K562 (cell line): ENCODE measurements around the gene TPPP. TPM values are rescaled to one million over a fixed set of nuclear protein-coding genes. Genes with fewer than 3 reads are reported as not detected.

ENCODE experiments used
- ELF4 ChIP-seq: fragments of 450-650 bp; formaldehyde crosslinking; IDR thresholded peaks from 2 replicates; pipeline ENCODE4 v1.4.0; 2022; ENCODE audit warnings: missing genetic modification characterization
- GTF2E2 ChIP-seq: fragments of 200-800 bp; sonication (Bioruptor generic); IDR thresholded peaks from 2 replicates; pipeline ENCODE4 v1.6.1; 2016; ENCODE audit warnings: missing genetic modification characterization, missing compliant biosample characterization
- HDAC3 ChIP-seq: fragments of 450-650 bp; IDR thresholded peaks from 2 replicates; pipeline ENCODE4 v1.6.1; 2018; ENCODE audit warnings: borderline replicate concordance, mild to moderate bottlenecking, moderate library complexity; ENCODE audit not compliant: partially characterized antibody
- JUN ChIP-seq, 2 experiments: sonication (generic) in 1 of 2; formaldehyde crosslinking in 1 of 2; IDR thresholded peaks; 2 replicates each; pipeline versions ENCODE4 v1.6.1 to v1.8.0; 2012 to 2022; ENCODE audit warnings: borderline replicate concordance in 2 of 2, mild to moderate bottlenecking in 2 of 2, improper control_type of control experiment in 1 of 2, low read depth in 1 of 2, low read length in 1 of 2, missing genetic modification reagents in 1 of 2
- MYNN ChIP-seq, 2 experiments: sonication (generic); formaldehyde crosslinking in 1 of 2; IDR thresholded peaks; 2 replicates each; pipeline versions ENCODE4 v1.5.0 to v1.6.1; 2016 to 2020; ENCODE audit warnings: antibody characterized with exemption in 1 of 2, missing genetic modification reagents in 1 of 2
- NR3C1 ChIP-seq: sonication (generic); formaldehyde crosslinking; IDR thresholded peaks from 2 replicates; pipeline ENCODE4 v1.8.1; 2022; ENCODE audit warnings: missing genetic modification reagents
- RBBP5 ChIP-seq: fragments of 200-600 bp; sonication (generic); IDR thresholded peaks from 2 replicates; pipeline ENCODE4 v1.6.1; 2012; ENCODE audit warnings: borderline replicate concordance, mild to moderate bottlenecking, low read length, control low read depth, inconsistent platforms; ENCODE audit not compliant: insufficient read depth, poor library complexity, severe bottlenecking
- SAFB2 ChIP-seq: fragments of 200-400 bp; formaldehyde crosslinking; IDR thresholded peaks from 2 replicates; pipeline ENCODE4 v1.6.1; 2018; ENCODE audit warnings: borderline replicate concordance, low read length, low read depth, moderate library complexity; ENCODE audit not compliant: severe bottlenecking
- SIX5 ChIP-seq, 2 experiments: IDR thresholded peaks; 2 replicates each; pipeline ENCODE4 v1.6.1; 2011; ENCODE audit warnings: low read length in 2 of 2, borderline replicate concordance in 1 of 2, low read depth in 1 of 2, mild to moderate bottlenecking in 1 of 2, moderate library complexity in 1 of 2; ENCODE audit not compliant: insufficient read depth in 1 of 2
- STAG1 ChIP-seq: sonication (generic); formaldehyde crosslinking; IDR thresholded peaks from 2 replicates; pipeline ENCODE4 v1.5.0; 2020; ENCODE audit warnings: missing genetic modification reagents, borderline replicate concordance
- TARDBP ChIP-seq: fragments of 450-650 bp; IDR thresholded peaks from 2 replicates; pipeline ENCODE4 v1.6.1; 2016
- TEAD2 ChIP-seq: fragments of 450-650 bp; IDR thresholded peaks from 2 replicates; pipeline ENCODE4 v1.6.1; 2016; ENCODE audit warnings: missing genetic modification characterization, control low read depth, missing compliant biosample characterization
- XRCC4 ChIP-seq: IDR thresholded peaks from one replicate; pipeline ENCODE4 v1.6.1; 2011; ENCODE audit not compliant: insufficient read depth, insufficient read length; ENCODE audit errors: extremely low read depth
- ZBTB7A ChIP-seq: IDR thresholded peaks from 2 replicates; pipeline ENCODE4 v1.6.1; 2011; ENCODE audit warnings: low read depth, mild to moderate bottlenecking, low read length, moderate library complexity, borderline replicate concordance; ENCODE audit not compliant: control insufficient read depth
- ZNF121 ChIP-seq: sonication (generic); formaldehyde crosslinking; conservative IDR thresholded peaks from 2 replicates; pipeline ENCODE4 v1.8.0; 2022; ENCODE audit warnings: missing genetic modification reagents
- ZNF212 ChIP-seq: fragments of 450-650 bp; formaldehyde crosslinking; IDR thresholded peaks from 2 replicates; pipeline ENCODE4 v1.4.0; 2020; ENCODE audit warnings: mild to moderate bottlenecking
- ZNF217 ChIP-seq: sonication (generic); formaldehyde crosslinking; IDR thresholded peaks from 2 replicates; pipeline ENCODE4 v1.8.0; 2022; ENCODE audit warnings: mild to moderate bottlenecking, missing genetic modification reagents
- ZNF445 ChIP-seq: fragments of 250-450 bp; sonication (Bioruptor Pico); IDR thresholded peaks from 2 replicates; pipeline ENCODE4 v1.4.0; 2020; ENCODE audit warnings: low read depth, mild to moderate bottlenecking, moderate library complexity
- polyA plus RNA-seq, 8 experiments: library from polyadenylated mRNA; depleted of rRNA in 4 of 8; stranded (reverse) in 5 of 8; unstranded in 3 of 8; fragments of >200 nt; fragmentation: Nextera tagmentation in 2 of 8; fragmentation: Illumina TruSeq in 1 of 8; extraction: Ambion mirVana in 2 of 8; extraction: Trizol in 1 of 8; gene quantifications; 2 replicates each; pipeline versions ENCODE4 v1.2.1 to v1.2.3, GENCODE V29; 2011 to 2014; ENCODE audit warnings: inconsistent platforms in 1 of 8, missing spikeins in 1 of 8
- total RNA-seq, 7 experiments: library from RNA; depleted of rRNA in 6 of 7; stranded (reverse); fragments of >200 nt in 6 of 7; fragmentation: Illumina TruSeq in 2 of 7; extraction: Trizol in 2 of 7; gene quantifications; 2 replicates each; pipeline versions ENCODE4 v1.2.1 to v1.2.3, GENCODE V29; 2011 to 2021; ENCODE audit warnings: low replicate concordance in 1 of 7
- TF ChIP-seq, protein P1 (sequence below), 2 experiments: fragments of 450-650 bp in 1 of 2; IDR thresholded peaks; 2 replicates each; pipeline ENCODE4 v1.6.1; 2011 to 2017; ENCODE audit warnings: low read depth in 2 of 2, antibody characterized with exemption in 1 of 2, borderline replicate concordance in 1 of 2, low read length in 1 of 2, mild to moderate bottlenecking in 1 of 2, mixed read lengths in 1 of 2; ENCODE audit not compliant: control insufficient read depth in 1 of 2
- TF ChIP-seq, protein P2 (sequence below): fragments of 250-450 bp; sonication (Bioruptor Pico); IDR thresholded peaks from 2 replicates; pipeline ENCODE4 v1.8.0; 2021; ENCODE audit warnings: mild to moderate bottlenecking, moderate library complexity
- TF ChIP-seq, protein P3 (sequence below): sonication (generic); formaldehyde crosslinking; IDR thresholded peaks from 2 replicates; pipeline ENCODE4 v1.9.0; 2022; ENCODE audit warnings: mild to moderate bottlenecking, missing genetic modification reagents

The TPPP gene
- total and polyA plus RNA-seq, 9 of the 15 experiments (the other 6 are each of a cell fraction or from before 2014, with no cell fraction given), result 0.01 to 0.07 (median 0.03) TPM; not detected in 6

- TF ChIP-seq MYNN (IDR thresholded peaks at IDR 0.05) (0 out of 2 replicates have a peak, but pooled peaks have one; percentile 55), MYNN (CRISPR knock-in tag; IDR thresholded peaks at IDR 0.05) (no peak), TEAD2 (tag) (no peak), ZNF212 (CRISPR knock-in tag) (no peak), TARDBP (no peak), NR3C1 (CRISPR knock-in tag) (no peak), ZNF121 (CRISPR knock-in tag) (no peak), XRCC4 (no peak), GTF2E2 (tag) (no peak), RBBP5 (no peak), HDAC3 (no peak), JUN (IDR thresholded peaks at IDR 0.05; ENCODE audit: borderline replicate concordance, low read depth, low read length) (no peak), JUN (CRISPR knock-in tag; IDR thresholded peaks at IDR 0.05; ENCODE audit: borderline replicate concordance) (no peak), SAFB2 (no peak), ZBTB7A (peak; percentile 79), ZNF445 (CRISPR knock-in tag) (no peak), ELF4 (0 out of 2 replicates have a peak, but pooled peaks have one; percentile 20), STAG1 (CRISPR knock-in tag) (peak; percentile 85), ZNF217 (CRISPR knock-in tag) (no peak), SIX5 (IDR thresholded peaks at IDR 0.05; ENCODE audit: borderline replicate concordance in 1 of 2, insufficient read depth in 1 of 2, low read depth in 1 of 2, low read length in 2 of 2) (no peak)
- TF ChIP-seq, protein P1, sequence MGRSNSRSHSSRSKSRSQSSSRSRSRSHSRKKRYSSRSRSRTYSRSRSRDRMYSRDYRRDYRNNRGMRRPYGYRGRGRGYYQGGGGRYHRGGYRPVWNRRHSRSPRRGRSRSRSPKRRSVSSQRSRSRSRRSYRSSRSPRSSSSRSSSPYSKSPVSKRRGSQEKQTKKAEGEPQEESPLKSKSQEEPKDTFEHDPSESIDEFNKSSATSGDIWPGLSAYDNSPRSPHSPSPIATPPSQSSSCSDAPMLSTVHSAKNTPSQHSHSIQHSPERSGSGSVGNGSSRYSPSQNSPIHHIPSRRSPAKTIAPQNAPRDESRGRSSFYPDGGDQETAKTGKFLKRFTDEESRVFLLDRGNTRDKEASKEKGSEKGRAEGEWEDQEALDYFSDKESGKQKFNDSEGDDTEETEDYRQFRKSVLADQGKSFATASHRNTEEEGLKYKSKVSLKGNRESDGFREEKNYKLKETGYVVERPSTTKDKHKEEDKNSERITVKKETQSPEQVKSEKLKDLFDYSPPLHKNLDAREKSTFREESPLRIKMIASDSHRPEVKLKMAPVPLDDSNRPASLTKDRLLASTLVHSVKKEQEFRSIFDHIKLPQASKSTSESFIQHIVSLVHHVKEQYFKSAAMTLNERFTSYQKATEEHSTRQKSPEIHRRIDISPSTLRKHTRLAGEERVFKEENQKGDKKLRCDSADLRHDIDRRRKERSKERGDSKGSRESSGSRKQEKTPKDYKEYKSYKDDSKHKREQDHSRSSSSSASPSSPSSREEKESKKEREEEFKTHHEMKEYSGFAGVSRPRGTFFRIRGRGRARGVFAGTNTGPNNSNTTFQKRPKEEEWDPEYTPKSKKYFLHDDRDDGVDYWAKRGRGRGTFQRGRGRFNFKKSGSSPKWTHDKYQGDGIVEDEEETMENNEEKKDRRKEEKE (IDR thresholded peaks at IDR 0.05; ENCODE audit: borderline replicate concordance in 1 of 2, control insufficient read depth in 1 of 2, low read depth in 2 of 2, low read length in 1 of 2), result no peak
- TF ChIP-seq, protein P2, sequence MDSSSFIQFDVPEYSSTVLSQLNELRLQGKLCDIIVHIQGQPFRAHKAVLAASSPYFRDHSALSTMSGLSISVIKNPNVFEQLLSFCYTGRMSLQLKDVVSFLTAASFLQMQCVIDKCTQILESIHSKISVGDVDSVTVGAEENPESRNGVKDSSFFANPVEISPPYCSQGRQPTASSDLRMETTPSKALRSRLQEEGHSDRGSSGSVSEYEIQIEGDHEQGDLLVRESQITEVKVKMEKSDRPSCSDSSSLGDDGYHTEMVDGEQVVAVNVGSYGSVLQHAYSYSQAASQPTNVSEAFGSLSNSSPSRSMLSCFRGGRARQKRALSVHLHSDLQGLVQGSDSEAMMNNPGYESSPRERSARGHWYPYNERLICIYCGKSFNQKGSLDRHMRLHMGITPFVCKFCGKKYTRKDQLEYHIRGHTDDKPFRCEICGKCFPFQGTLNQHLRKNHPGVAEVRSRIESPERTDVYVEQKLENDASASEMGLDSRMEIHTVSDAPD (CRISPR knock-in tag), result no peak
- TF ChIP-seq, protein P3, sequence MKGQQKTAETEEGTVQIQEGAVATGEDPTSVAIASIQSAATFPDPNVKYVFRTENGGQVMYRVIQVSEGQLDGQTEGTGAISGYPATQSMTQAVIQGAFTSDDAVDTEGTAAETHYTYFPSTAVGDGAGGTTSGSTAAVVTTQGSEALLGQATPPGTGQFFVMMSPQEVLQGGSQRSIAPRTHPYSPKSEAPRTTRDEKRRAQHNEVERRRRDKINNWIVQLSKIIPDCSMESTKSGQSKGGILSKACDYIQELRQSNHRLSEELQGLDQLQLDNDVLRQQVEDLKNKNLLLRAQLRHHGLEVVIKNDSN (CRISPR knock-in tag), result no peak
These were observed 21.5 kb downstream of the TPPP start (continued) for GRCh38 chr5:671459-672328.
